Karpas-422 (cell line): ENCODE measurements around the gene LMAN2L. TPM values are rescaled to one million over a fixed set of nuclear protein-coding genes. Genes with fewer than 3 reads are reported as not detected.

Experiments
- DNase-seq: peaks from one replicate; pipeline ENCODE4 v3.0.0-alpha.2; 2015
- H2AFZ ChIP-seq: fragments of 200-600 bp; sonication (generic); 2 replicates; pipeline ENCODE4 v1.6.1; 2014; ENCODE audit warnings: antibody characterized with exemption, low read length, mixed read lengths
- H3K27ac ChIP-seq: fragments of 200-600 bp; sonication (generic); 2 replicates; pipeline ENCODE4 v1.5.1; 2014; ENCODE audit warnings: mild to moderate bottlenecking, low read length, moderate library complexity
- H3K27me3 ChIP-seq: fragments of 200-600 bp; sonication (generic); 2 replicates; pipeline ENCODE4 v1.6.1; 2014; ENCODE audit warnings: low read length, mixed read lengths
- H3K36me3 ChIP-seq: fragments of 200-600 bp; sonication (generic); 2 replicates; pipeline ENCODE4 v1.6.1; 2014; ENCODE audit warnings: low read length, mixed read lengths; ENCODE audit not compliant: insufficient read depth
- H3K4me1 ChIP-seq: fragments of 200-600 bp; sonication (generic); 2 replicates; pipeline ENCODE4 v1.6.1; 2014; ENCODE audit warnings: mild to moderate bottlenecking, low read length, mixed read lengths
- H3K4me2 ChIP-seq: fragments of 200-600 bp; sonication (generic); 2 replicates; pipeline ENCODE4 v1.6.1; 2014; ENCODE audit warnings: low read length, low read depth, mild to moderate bottlenecking; ENCODE audit not compliant: poor library complexity, severe bottlenecking
- H3K4me3 ChIP-seq: fragments of 200-600 bp; sonication (generic); 2 replicates; pipeline ENCODE4 v1.5.1; 2014; ENCODE audit warnings: mild to moderate bottlenecking, antibody characterized with exemption, low read length, mixed read lengths
- H3K79me2 ChIP-seq: fragments of 200-600 bp; sonication (generic); 2 replicates; pipeline ENCODE4 v1.6.1; 2014; ENCODE audit warnings: mild to moderate bottlenecking, low read length, mixed read lengths
- H3K9ac ChIP-seq: fragments of 200-600 bp; sonication (generic); 2 replicates; pipeline ENCODE4 v1.6.0; 2014; ENCODE audit warnings: low read length
- H3K9me2 ChIP-seq: fragments of 200-600 bp; sonication (generic), shearing (Covaris generic); replicated peaks from 2 replicates; pipeline ENCODE4 v1.6.0; 2014; ENCODE audit warnings: mild to moderate bottlenecking, low read length, moderate library complexity; ENCODE audit not compliant: insufficient read depth
- H3K9me3 ChIP-seq: fragments of 300-700, 200-600 bp; sonication (generic); 2 replicates; pipeline ENCODE4 v1.6.1; 2014; ENCODE audit warnings: low read length, mixed read lengths
- H4K20me1 ChIP-seq: fragments of 200-600 bp; sonication (generic); 2 replicates; pipeline ENCODE4 v1.6.1; 2014; ENCODE audit warnings: mild to moderate bottlenecking, antibody characterized with exemption, low read length, low read depth; ENCODE audit not compliant: insufficient read depth
- total RNA-seq: library from RNA; depleted of rRNA; stranded (reverse); fragments of >200 nt; shearing (Covaris generic); gene quantifications from 2 replicates; pipeline ENCODE4 v1.2.3, GENCODE V29; 2014; ENCODE audit warnings: low replicate concordance

The LMAN2L gene
- total RNA-seq, 1 experiment from 2014 or later: 6.3 TPM

GRCh38 chr2:96665083-96665569 lies 74.7 kb downstream of the LMAN2L start:
- Histone ChIP-seq H3K4me2 (no peak overlapping the region), H2AFZ (no peak overlapping the region), H3K9ac (no peak overlapping the region), H3K9me2 (no peaks in the 10 kb centered on the region), H3K27ac (no peak overlapping the region), H4K20me1 (no peaks in the 10 kb centered on the region), H3K27me3 (no peaks in the 10 kb centered on the region), H3K79me2 (no peaks in the 10 kb centered on the region), H3K4me1 (no peaks in the 10 kb centered on the region), H3K9me3 (peaks cover 4% of the 10 kb centered on the region; the same call in 1 of the 2 replicates), H3K4me3 (no peak overlapping the region), H3K36me3 (no peaks in the 10 kb centered on the region)
- no peak for DNase-seq

- Histone ChIP-seq H3K9me2 (no peaks in the 10 kb centered on the region), H2AFZ (no peak overlapping the region), H3K9me3 (peaks cover 4% of the 10 kb centered on the region; the same call in 1 of the 2 replicates), H3K4me1 (no peaks in the 10 kb centered on the region), H3K36me3 (no peaks in the 10 kb centered on the region), H4K20me1 (no peaks in the 10 kb centered on the region), H3K27me3 (no peaks in the 10 kb centered on the region), H3K4me2 (no peak overlapping the region), H3K9ac (no peak overlapping the region), H3K27ac (no peak overlapping the region), H3K4me3 (no peak overlapping the region), H3K79me2 (no peaks in the 10 kb centered on the region)
- DNase-seq: no peak
Measured at GRCh38 chr2:96664366-96664925, 75.4 kb downstream of the LMAN2L start.

- H3K27ac ChIP-seq: no peak overlapping the region
- no peak overlapping the region for H3K9ac ChIP-seq
- no peak for DNase-seq
- H4K20me1 ChIP-seq: no peaks in the 10 kb centered on the region
- H3K79me2 ChIP-seq: no peaks in the 10 kb centered on the region
- H3K4me1 ChIP-seq: no peaks in the 10 kb centered on the region
- no peak overlapping the region for H3K4me3 ChIP-seq
- no peaks in the 10 kb centered on the region for H3K27me3 ChIP-seq
- H3K9me2 ChIP-seq: no peaks in the 10 kb centered on the region
- peaks cover 4% of the 10 kb centered on the region; the same call in 1 of the 2 replicates for H3K9me3 ChIP-seq
- no peaks in the 10 kb centered on the region for H3K36me3 ChIP-seq
- no peak overlapping the region for H2AFZ ChIP-seq
- H3K4me2 ChIP-seq: no peak overlapping the region
Measured at GRCh38 chr2:96663829-96664228, 76.0 kb downstream of the LMAN2L start.

GRCh38 chr2:96663177-96663576 lies 76.7 kb downstream of the LMAN2L start:
- no peaks in the 10 kb centered on the region for H3K4me1 ChIP-seq
- H2AFZ ChIP-seq: no peak overlapping the region
- H3K36me3 ChIP-seq: no peaks in the 10 kb centered on the region
- H3K27me3 ChIP-seq: no peaks in the 10 kb centered on the region
- no peak overlapping the region for H3K9ac ChIP-seq
- DNase-seq: no peak
- H3K4me3 ChIP-seq: no peak overlapping the region
- H3K79me2 ChIP-seq: no peaks in the 10 kb centered on the region
- H4K20me1 ChIP-seq: no peaks in the 10 kb centered on the region
- no peaks in the 10 kb centered on the region for H3K9me2 ChIP-seq
- H3K4me2 ChIP-seq: no peak overlapping the region
- H3K27ac ChIP-seq: no peak overlapping the region
- peaks cover 4% of the 10 kb centered on the region; the same call in 1 of the 2 replicates for H3K9me3 ChIP-seq

- peaks cover 4% of the 10 kb centered on the region for H3K4me1 ChIP-seq
- H3K4me2 ChIP-seq: no peak overlapping the region
- H3K36me3 ChIP-seq: no peaks in the 10 kb centered on the region
- H4K20me1 ChIP-seq: no peaks in the 10 kb centered on the region
- DNase-seq: no peak
- no peak overlapping the region for H2AFZ ChIP-seq
- H3K27ac ChIP-seq: no peak overlapping the region
- no peak overlapping the region for H3K9ac ChIP-seq
- H3K4me3 ChIP-seq: no peak overlapping the region
- H3K9me2 ChIP-seq: no peaks in the 10 kb centered on the region
- H3K9me3 ChIP-seq: peaks cover 4% of the 10 kb centered on the region; the same call in 1 of the 2 replicates
- H3K27me3 ChIP-seq: no peaks in the 10 kb centered on the region
- no peaks in the 10 kb centered on the region for H3K79me2 ChIP-seq
Measured at GRCh38 chr2:96662360-96662759, 77.5 kb downstream of the LMAN2L start.

- H3K9me2 ChIP-seq: no peaks in the 10 kb centered on the region
- no peak overlapping the region for H2AFZ ChIP-seq
- no peak overlapping the region for H3K4me2 ChIP-seq
- H3K9me3 ChIP-seq: peaks cover 4% of the 10 kb centered on the region; the same call in 1 of the 2 replicates
- peaks cover 15% of the 10 kb centered on the region for H3K4me1 ChIP-seq
- no peak overlapping the region for H3K4me3 ChIP-seq
- H3K79me2 ChIP-seq: no peaks in the 10 kb centered on the region
- no peak overlapping the region for H3K9ac ChIP-seq
- no peak overlapping the region for H3K27ac ChIP-seq
- H3K27me3 ChIP-seq: no peaks in the 10 kb centered on the region
- DNase-seq: no peak
- H3K36me3 ChIP-seq: no peaks in the 10 kb centered on the region
- no peaks in the 10 kb centered on the region for H4K20me1 ChIP-seq
Measured at GRCh38 chr2:96661324-96661723, 78.5 kb downstream of the LMAN2L start.

- no peaks in the 10 kb centered on the region for H3K79me2 ChIP-seq
Measured at GRCh38 chr2:96656540-96656939, 83.3 kb downstream of the LMAN2L start.

More at GRCh38 chr2:96656540-96656939, 83.3 kb downstream of the LMAN2L start:
- DNase-seq: peak; percentile 89
- Histone ChIP-seq H3K9me3 (no peaks in the 10 kb centered on the region), H3K27ac (no peak overlapping the region), H3K4me3 (no peak overlapping the region), H3K9ac (no peak overlapping the region), H4K20me1 (no peaks in the 10 kb centered on the region), H3K4me2 (peak overlapping the region; percentile 41), H2AFZ (no peak overlapping the region), H3K27me3 (no peaks in the 10 kb centered on the region), H3K4me1 (peaks cover 20% of the 10 kb centered on the region), H3K36me3 (no peaks in the 10 kb centered on the region), H3K9me2 (no peaks in the 10 kb centered on the region)
